GM23248 (cell line): Measurements from ENCODE around the gene ETFA. TPM values are rescaled to one million over a fixed set of nuclear protein-coding genes. Genes with fewer than 3 reads are reported as not detected.

ENCODE experiments used
- DNase-seq: peaks from one replicate; pipeline ENCODE4 v3.0.0-alpha.2; 2015
- H2AFZ ChIP-seq: fragments of 200-600 bp; sonication (generic); 2 replicates; pipeline ENCODE4 v1.6.1; 2016; ENCODE audit warnings: antibody characterized with exemption
- H3F3A ChIP-seq: fragments of 200-600 bp; sonication (generic); 2 replicates; pipeline ENCODE4 v1.6.1; 2016; ENCODE audit warnings: mild to moderate bottlenecking, antibody characterized with exemption, mixed run types; ENCODE audit not compliant: insufficient read depth
- H3K27ac ChIP-seq: fragments of 200-600 bp; sonication (generic); 2 replicates; pipeline ENCODE4 v1.5.1; 2016; ENCODE audit warnings: mild to moderate bottlenecking
- H3K27me3 ChIP-seq: fragments of 200-600 bp; sonication (generic); replicated peaks from 2 replicates; pipeline ENCODE4 v1.6.1; 2016; ENCODE audit warnings: mild to moderate bottlenecking; ENCODE audit not compliant: insufficient read depth
- H3K36me3 ChIP-seq: fragments of 200-600 bp; sonication (generic); 2 replicates; pipeline ENCODE4 v1.6.1; 2016; ENCODE audit warnings: low read depth, mild to moderate bottlenecking
- H3K4me1 ChIP-seq: fragments of 200-600 bp; sonication (generic); 2 replicates; pipeline ENCODE4 v1.6.1; 2016; ENCODE audit warnings: mild to moderate bottlenecking; ENCODE audit not compliant: insufficient read depth
- H3K4me2 ChIP-seq: fragments of 200-600 bp; sonication (generic); one replicate; pipeline ENCODE4 v1.6.1; 2016; ENCODE audit warnings: mild to moderate bottlenecking; ENCODE audit not compliant: unreplicated experiment
- H3K4me3 ChIP-seq: fragments of 200-600 bp; sonication (generic); 2 replicates; pipeline ENCODE4 v1.5.1; 2016; ENCODE audit warnings: mild to moderate bottlenecking
- H3K79me2 ChIP-seq: fragments of 200-600 bp; sonication (generic); 2 replicates; pipeline ENCODE4 v1.6.1; 2016; ENCODE audit warnings: mild to moderate bottlenecking; ENCODE audit not compliant: insufficient read depth
- H3K9ac ChIP-seq: fragments of 200-600 bp; sonication (generic); 2 replicates; pipeline ENCODE4 v1.6.1; 2016; ENCODE audit warnings: mild to moderate bottlenecking
- H3K9me2 ChIP-seq: fragments of 200-600 bp; sonication (generic); 2 replicates; pipeline ENCODE4 v1.6.1; 2016; ENCODE audit warnings: mixed run types, mild to moderate bottlenecking, moderate library complexity; ENCODE audit not compliant: insufficient read depth
- H3K9me3 ChIP-seq: fragments of 200-600 bp; sonication (generic); one replicate; pipeline ENCODE4 v1.6.1; 2017; ENCODE audit warnings: low read depth
- H4K20me1 ChIP-seq: fragments of 200-600 bp; sonication (generic); 2 replicates; pipeline ENCODE4 v1.6.0; 2016; ENCODE audit not compliant: insufficient read depth
- EZH2 ChIP-seq: fragments of 200-600 bp; sonication (generic); IDR thresholded peaks from 2 replicates; pipeline ENCODE4 v1.6.1; 2018; ENCODE audit warnings: antibody characterized with exemption, mild to moderate bottlenecking; ENCODE audit not compliant: insufficient read depth, poor library complexity, severe bottlenecking
- EZH2phosphoT487 ChIP-seq: fragments of 200-600 bp; sonication (generic); IDR thresholded peaks from 2 replicates; pipeline ENCODE4 v1.6.1; 2018; ENCODE audit warnings: antibody characterized with exemption, moderate library complexity, mild to moderate bottlenecking, low read depth; ENCODE audit not compliant: insufficient read depth
- WGBS, 2 experiments: methylation state at CpG; one replicate each; pipeline ENCODE4 v1.1.6; 2015 to 2017; ENCODE audit warnings: low lambda C conversion rate in 2 of 2, low coverage in 1 of 2; ENCODE audit errors: missing lambda C conversion rate in 2 of 2; 5-methylcytosine and 5-hydroxymethylcytosine counted together
- in situ Hi-C: fragments of 300-500 bp; cut with MboI; formaldehyde crosslinking; loops from 2 replicates; pipeline ENCODE4 v1.15.0; 2020
- polyA plus RNA-seq: library from polyadenylated mRNA; unstranded; fragments of >200 nt; fragmentation: Nextera tagmentation; extraction: Ambion mirVana; gene quantifications from 2 replicates; pipeline ENCODE4 v1.2.1, GENCODE V29; 2016
- total RNA-seq: library from RNA; depleted of rRNA; stranded (reverse); fragments of >200 nt; shearing (Covaris generic); gene quantifications from 2 replicates; pipeline ENCODE4 v1.2.3, GENCODE V29; 2014

ETFA gene
- total and polyA plus RNA-seq, 2 experiments from 2014 or later, result 94.8 to 141 TPM

GRCh38 chr15:76180321-76180720 lies 130.9 kb downstream of the ETFA start:
- no peaks in the 10 kb centered on the region for H3K36me3 ChIP-seq
- H3K4me1 ChIP-seq, result peaks cover 23% of the 10 kb centered on the region
- H3K27me3 ChIP-seq, result no peaks in the 10 kb centered on the region
- no peak overlapping the region for H3K4me2 ChIP-seq
- no peaks in the 10 kb centered on the region for H4K20me1 ChIP-seq
- no peaks in the 10 kb centered on the region for H3K9me3 ChIP-seq
- no peak overlapping the region for H3K9ac ChIP-seq
- H2AFZ ChIP-seq, result no peak overlapping the region
- no peak overlapping the region for H3K27ac ChIP-seq
- 79 to 81% methylated on average over 7 of the region's 7 CpGs for WGBS, 2 experiments
- H3K9me2 ChIP-seq, result no peaks in the 10 kb centered on the region
- in situ Hi-C loops, result no loop called here
- no peaks in the 10 kb centered on the region for H3K79me2 ChIP-seq
- no peak for DNase-seq
- TF ChIP-seq EZH2phosphoT487 (no peak), EZH2 (no peak)
- no peak overlapping the region for H3K4me3 ChIP-seq
- 0 out of 2 replicates have a peak, but pooled peaks cover 10% of the 10 kb centered on the region for H3F3A ChIP-seq

GRCh38 chr15:76179023-76179422 lies 132.2 kb downstream of the ETFA start:
- Histone ChIP-seq H3K9ac (no peak overlapping the region), H2AFZ (no peak overlapping the region), H4K20me1 (no peaks in the 10 kb centered on the region), H3K9me3 (no peaks in the 10 kb centered on the region), H3F3A (0 out of 2 replicates have a peak, but pooled peaks cover 7% of the 10 kb centered on the region), H3K4me3 (no peak overlapping the region), H3K4me1 (peaks cover 22% of the 10 kb centered on the region), H3K27me3 (no peaks in the 10 kb centered on the region), H3K4me2 (no peak overlapping the region), H3K79me2 (no peaks in the 10 kb centered on the region), H3K36me3 (no peaks in the 10 kb centered on the region), H3K27ac (no peak overlapping the region), H3K9me2 (no peaks in the 10 kb centered on the region)
- no peak for DNase-seq
- in situ Hi-C loops, result no loop called here
- TF ChIP-seq EZH2phosphoT487 (no peak), EZH2 (no peak)
- 82 to 84% methylated on average over 4 of the region's 4 CpGs for WGBS, 2 experiments

GRCh38 chr15:76178296-76179000 lies 132.8 kb downstream of the ETFA start:
- Histone ChIP-seq H3K27me3 (no peaks in the 10 kb centered on the region), H3K9ac (peak overlapping the region; percentile 77), H3K4me1 (peaks cover 22% of the 10 kb centered on the region), H3F3A (0 out of 2 replicates have a peak, but pooled peaks cover 7% of the 10 kb centered on the region), H3K79me2 (no peaks in the 10 kb centered on the region), H3K9me3 (no peaks in the 10 kb centered on the region), H3K36me3 (no peaks in the 10 kb centered on the region), H4K20me1 (no peaks in the 10 kb centered on the region), H2AFZ (peak overlapping the region; percentile 59), H3K27ac (peak overlapping the region; percentile 61), H3K9me2 (no peaks in the 10 kb centered on the region), H3K4me2 (peak overlapping the region; percentile 38), H3K4me3 (peak overlapping the region; percentile 35; the same call in 1 of the 2 replicates)
- DNase-seq, result peak; percentile 35
- 13 to 16% methylated on average over 21 of the region's 21 CpGs for WGBS, 2 experiments
- TF ChIP-seq EZH2phosphoT487 (no peak), EZH2 (no peak)
- in situ Hi-C loops, result no loop called here

- Histone ChIP-seq H3K9ac (peak overlapping the region; percentile 77), H3K27ac (peak overlapping the region; percentile 61), H3F3A (0 out of 2 replicates have a peak, but pooled peaks cover 7% of the 10 kb centered on the region), H3K9me2 (no peaks in the 10 kb centered on the region), H3K79me2 (no peaks in the 10 kb centered on the region), H2AFZ (peak overlapping the region; percentile 59), H3K27me3 (no peaks in the 10 kb centered on the region), H3K4me1 (peaks cover 18% of the 10 kb centered on the region), H3K9me3 (no peaks in the 10 kb centered on the region), H3K36me3 (no peaks in the 10 kb centered on the region), H3K4me3 (peak overlapping the region; percentile 35; the same call in 1 of the 2 replicates), H3K4me2 (peak overlapping the region; percentile 45), H4K20me1 (no peaks in the 10 kb centered on the region)
- 6 to 8% methylated on average over 15 of the region's 15 CpGs for WGBS, 2 experiments
- in situ Hi-C loops, result no loop called here
- TF ChIP-seq EZH2 (no peak), EZH2phosphoT487 (no peak)
- DNase-seq, result peak; percentile 96
Measured at GRCh38 chr15:76177491-76178040, 133.7 kb downstream of the ETFA start.
